Spinal cord (tissue), 10 donors: ENCODE measurements around the gene CDC42BPA. TPM values are rescaled to one million over a fixed set of nuclear protein-coding genes. Genes with fewer than 3 reads are reported as not detected.

Experiments used
- DNase-seq, 6 donors: peaks; one replicate each; pipeline versions ENCODE4 v3.0.0 to v3.0.0-alpha.2; 2013 to 2015; ENCODE audit warnings: low spot score in 6 of 6, low read depth in 4 of 6
- H3K27ac ChIP-seq: one replicate; pipeline ENCODE4 v1.5.1; 2013; ENCODE audit warnings: low read depth, low read length, control low read depth
- H3K27me3 ChIP-seq: one replicate; pipeline ENCODE4 v1.6.1; 2013; ENCODE audit warnings: low read length; ENCODE audit not compliant: control insufficient read depth, insufficient read depth
- H3K36me3 ChIP-seq: one replicate; pipeline ENCODE4 v1.6.1; 2013; ENCODE audit warnings: low read length; ENCODE audit not compliant: control insufficient read depth, insufficient read depth
- H3K4me1 ChIP-seq: one replicate; pipeline ENCODE4 v1.6.1; 2013; ENCODE audit warnings: low read length; ENCODE audit not compliant: control insufficient read depth, insufficient read depth
- H3K4me3 ChIP-seq: one replicate; pipeline ENCODE4 v1.5.1; 2013; ENCODE audit warnings: low read depth, low read length, control low read depth
- H3K9me3 ChIP-seq: one replicate; pipeline ENCODE4 v1.6.1; 2013; ENCODE audit warnings: low read length; ENCODE audit not compliant: control insufficient read depth, insufficient read depth
- WGBS: methylation state at CpG from one replicate; pipeline ENCODE4 v1.1.5; 2013; ENCODE audit warnings: missing lambda C conversion rate; ENCODE audit not compliant: insufficient coverage; 5-methylcytosine and 5-hydroxymethylcytosine counted together
- long read RNA-seq, 4 donors: transcript quantifications; one replicate each; lab custom pipeline, GENCODE V29; 2026
- polyA plus RNA-seq, 2 donors: library from polyadenylated mRNA; unstranded; fragments of 120-200 nt; gene quantifications; one replicate each; pipeline ENCODE4 v1.2.1, GENCODE V29; 2013; ENCODE audit not compliant: insufficient read length in 2 of 2
- total RNA-seq, 2 donors: library from RNA; depleted of rRNA in 1 of 2; stranded (reverse); fragments of 120-200 nt in 1 of 2; fragments of >200 nt in 1 of 2; gene quantifications; one replicate each; pipeline versions ENCODE4 v1.2.3 to v1.2.4, GENCODE V29; 2013 to 2014
- donor health status: healthy.

Gene CDC42BPA
- total RNA-seq = 100 to 1,000 TPM in 1 of 2 donors, 10 to 100 TPM in 1; 58.9 to 129 TPM
- polyA plus RNA-seq = 10 to 100 TPM; 44.5 to 51.1 TPM
- long read RNA-seq, donor 1, full-length matches to known transcripts = 2 of 7 reads
- long read RNA-seq, donor 1, partial matches to known transcripts = 5 of 7 reads
- long read RNA-seq, donor 1, other reads (novel, unspliced or antisense) = 0 of 7 reads
- long read RNA-seq, donor 2 = 0 reads
- long read RNA-seq, donor 3, partial matches to known transcripts = 0 of 2 reads
- long read RNA-seq, donor 3, other reads (novel, unspliced or antisense) = 0 of 2 reads
- long read RNA-seq, donor 4 = 0 reads

DNA sequence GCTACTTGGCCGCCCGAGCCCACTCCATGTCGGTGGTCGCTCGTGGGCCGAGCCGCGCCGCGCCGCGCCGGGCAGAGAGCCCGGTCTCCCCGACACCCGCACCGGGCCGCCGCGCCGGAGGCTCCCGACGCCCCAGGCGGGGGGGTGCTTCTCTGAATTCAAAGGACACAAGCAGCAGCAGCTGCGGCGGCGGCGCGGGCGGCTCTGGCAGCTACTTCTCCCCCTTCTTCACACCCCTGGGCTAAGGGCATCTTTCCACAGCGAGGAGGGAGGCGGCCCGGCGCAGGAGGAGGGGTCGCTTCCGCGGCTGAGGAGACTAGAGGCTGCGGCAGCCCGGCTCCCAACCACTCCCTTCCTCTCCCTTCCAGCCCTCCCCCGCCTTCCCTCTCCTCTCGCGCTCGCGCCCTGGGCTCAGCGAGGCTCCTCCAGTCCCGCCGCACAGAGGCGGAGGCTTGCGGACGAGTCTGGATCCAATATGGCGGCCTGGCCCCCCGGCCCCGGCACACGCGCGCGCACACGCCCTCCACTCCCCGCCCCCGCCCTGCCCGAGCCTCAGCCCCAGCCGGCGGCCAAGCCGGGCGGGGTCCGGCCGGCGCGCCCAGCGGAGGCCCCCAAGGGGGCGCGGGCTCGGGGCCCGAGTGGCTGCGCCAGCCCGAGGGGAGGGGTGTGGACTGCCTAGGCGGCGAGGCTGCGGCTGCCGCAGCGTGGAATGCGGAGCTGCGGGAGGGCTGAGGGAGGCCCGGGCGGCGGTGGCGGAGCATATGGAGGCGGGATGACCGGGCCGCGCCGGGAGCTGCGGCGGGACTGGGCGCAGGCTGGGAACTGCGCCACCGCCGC is at the start of gene CDC42BPA:
TSS of gene CDC42BPA (minus strand) at position 477 of the 837 bp plus-strand sequence. CDS start 1,310 bp downstream, outside the sequence.
- Histone ChIP-seq H3K27me3 (no peaks in the 10 kb centered on the region), H3K36me3 (no peaks in the 10 kb centered on the region), H3K27ac (peak within 1 kb of the TSS; percentile 93), H3K4me1 (peaks cover 5% of the 10 kb centered on the region), H3K9me3 (no peaks in the 10 kb centered on the region), H3K4me3 (peak within 1 kb of the TSS; percentile 68)
- peak in 5 of 6 donors; percentile 76 to 98 (median 87) for DNase-seq
- under 1% methylated on average over 98 of the region's 98 CpGs for WGBS

- Histone ChIP-seq H3K4me3 (no peak overlapping the region), H3K9me3 (no peaks in the 10 kb centered on the region), H3K4me1 (no peaks in the 10 kb centered on the region), H3K27ac (no peak overlapping the region), H3K27me3 (peaks cover 4% of the 10 kb centered on the region), H3K36me3 (no peaks in the 10 kb centered on the region)
- DNase-seq = no peak
- 100% methylated on average over 1 of the region's 1 CpG for WGBS
These were observed 49.7 kb upstream of the CDC42BPA start for GRCh38 chr1:227368009-227368408.

DNA sequence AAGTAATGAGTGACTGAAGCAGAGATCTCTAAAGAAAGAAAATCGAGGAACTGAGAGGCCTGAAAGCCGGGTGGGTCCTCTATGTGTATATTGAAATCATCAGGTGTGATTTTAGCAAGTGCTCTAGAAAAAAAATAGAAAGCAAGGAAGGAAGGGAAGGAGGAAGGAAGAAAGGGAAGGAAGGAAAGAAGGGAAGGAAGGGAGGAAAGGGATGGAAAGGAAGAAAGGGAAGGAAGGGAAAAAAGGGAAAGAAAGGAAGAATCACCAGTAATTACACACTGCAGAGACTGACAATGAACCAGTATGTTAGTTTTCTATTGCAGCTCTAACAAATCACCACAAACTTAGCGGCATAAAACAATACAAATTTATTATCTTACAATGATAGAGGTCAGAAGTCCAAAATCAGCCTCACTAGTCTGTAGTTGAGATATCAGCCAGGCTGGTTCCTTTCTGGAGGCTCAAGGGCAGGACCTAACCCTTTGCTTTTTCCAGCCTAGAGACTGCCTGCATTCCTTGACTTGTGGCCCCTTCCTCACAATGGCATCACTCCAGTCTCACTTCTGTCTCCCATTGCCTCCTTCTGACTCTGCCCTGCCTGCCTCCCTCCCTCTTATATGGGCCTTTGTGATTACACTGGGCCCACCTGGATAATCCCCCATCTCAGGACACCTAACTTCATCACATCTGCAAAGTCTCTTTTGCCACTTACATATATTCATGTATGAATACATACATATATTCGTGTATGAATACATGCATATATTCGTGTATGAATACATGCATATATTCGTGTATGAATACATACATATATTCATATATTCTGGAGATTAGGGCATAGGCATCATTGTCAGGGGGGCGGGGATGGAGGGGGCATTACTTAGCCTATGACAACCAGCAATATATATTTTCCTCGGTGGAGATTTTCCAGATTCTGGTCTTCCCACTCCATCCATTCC is 47.5 kb upstream of the CDC42BPA start:
- H3K4me3 ChIP-seq = no peak overlapping the region

GRCh38 chr1:227364657-227365056 is 46.4 kb upstream of the CDC42BPA start:
- Histone ChIP-seq H3K4me3 (no peak overlapping the region), H3K27ac (no peak overlapping the region), H3K36me3 (no peaks in the 10 kb centered on the region), H3K27me3 (peaks cover 4% of the 10 kb centered on the region), H3K4me1 (no peaks in the 10 kb centered on the region), H3K9me3 (no peaks in the 10 kb centered on the region)
- no peak for DNase-seq
- 86% methylated on average over 2 of the region's 2 CpGs for WGBS

More for the DNA sequence above, 47.5 kb upstream of the CDC42BPA start:
- Histone ChIP-seq H3K36me3 (no peaks in the 10 kb centered on the region), H3K4me1 (no peaks in the 10 kb centered on the region), H3K9me3 (no peaks in the 10 kb centered on the region), H3K27ac (no peak overlapping the region), H3K27me3 (peaks cover 4% of the 10 kb centered on the region)
- DNase-seq = no peak
- WGBS = 92% methylated on average over 4 of the region's 8 CpGs

DNA sequence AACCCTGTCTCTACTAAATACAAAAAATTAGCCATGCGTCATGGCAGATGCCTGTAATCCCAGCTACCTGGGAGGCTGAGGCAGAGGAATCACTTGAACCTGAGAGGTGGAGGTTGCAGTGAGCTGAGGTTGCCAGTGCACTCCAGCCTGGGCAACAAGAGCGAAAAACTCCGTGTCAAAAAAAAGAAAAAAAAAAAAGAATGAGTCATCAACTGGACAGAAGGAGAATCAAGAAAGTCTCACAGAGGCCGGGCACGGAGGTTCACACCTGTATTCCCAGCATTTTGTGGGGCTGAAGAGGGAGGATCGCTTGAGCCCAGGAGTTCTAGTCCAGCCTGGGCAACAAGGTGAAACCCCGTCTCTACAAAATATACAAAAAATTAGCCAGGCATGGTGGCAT is 45.5 kb upstream of the CDC42BPA start:
- Histone ChIP-seq H3K4me1 (no peaks in the 10 kb centered on the region), H3K36me3 (no peaks in the 10 kb centered on the region), H3K27me3 (peaks cover 4% of the 10 kb centered on the region), H3K4me3 (no peak overlapping the region), H3K27ac (no peak overlapping the region), H3K9me3 (no peaks in the 10 kb centered on the region)
- WGBS = 98% methylated on average over 5 of the region's 7 CpGs
- no peak for DNase-seq

- Histone ChIP-seq H3K27me3 (peaks cover 2% of the 10 kb centered on the region), H3K4me1 (peaks cover 3% of the 10 kb centered on the region), H3K36me3 (no peaks in the 10 kb centered on the region), H3K9me3 (no peaks in the 10 kb centered on the region), H3K4me3 (no peak overlapping the region), H3K27ac (no peak overlapping the region)
- no peak for DNase-seq
- no CpG with 5 or more reads among the region's 1 CpG for WGBS
These were observed 43.7 kb upstream of the CDC42BPA start for GRCh38 chr1:227362039-227362438.

- Histone ChIP-seq H3K4me1 (peaks cover 3% of the 10 kb centered on the region), H3K27me3 (peaks cover 3% of the 10 kb centered on the region), H3K4me3 (no peak overlapping the region), H3K27ac (no peak overlapping the region), H3K9me3 (no peaks in the 10 kb centered on the region), H3K36me3 (no peaks in the 10 kb centered on the region)
- WGBS = 40% methylated on average over 1 of the region's 6 CpGs
- DNase-seq = no peak
These were observed 39.6 kb upstream of the CDC42BPA start for GRCh38 chr1:227357927-227358302.

GRCh38 chr1:227357171-227357926 is 39.1 kb upstream of the CDC42BPA start:
- H3K27me3 ChIP-seq = peaks cover 3% of the 10 kb centered on the region
- no peak overlapping the region for H3K27ac ChIP-seq
- WGBS = 33% methylated on average over 2 of the region's 7 CpGs
- peak in 2 of 6 donors; percentile 9 to 45 for DNase-seq
- no peaks in the 10 kb centered on the region for H3K36me3 ChIP-seq
- peaks cover 3% of the 10 kb centered on the region for H3K4me1 ChIP-seq
- no peak overlapping the region for H3K4me3 ChIP-seq
- H3K9me3 ChIP-seq = no peaks in the 10 kb centered on the region
